Motor neuron (in vitro differentiated cells): Measurements from ENCODE around the gene LCN1. TPM values are rescaled to one million over a fixed set of nuclear protein-coding genes. Genes with fewer than 3 reads are reported as not detected.
A peak's percentile ranks its signal among the peaks of the same experiment; 100 is the strongest.

Experiments
- ATAC-seq, 8 experiments: fragments of 200-7000 bp; cut with Tn5 transposase; replicated peaks in 6 of 8; 2 replicates each; pipeline ENCODE4 v1.8.0; 2021; ENCODE audit warnings: mild to moderate bottlenecking in 8 of 8, moderate library complexity in 8 of 8
- H3K27ac ChIP-seq, 2 donors: fragments of 250-450 bp; sonication (Bioruptor Pico); 2 replicates each; pipeline ENCODE4 v1.9.0; 2021; ENCODE audit warnings: antibody characterized with exemption in 2 of 2, mild to moderate bottlenecking in 2 of 2, moderate library complexity in 1 of 2
- H3K4me1 ChIP-seq, 2 donors: fragments of 250-450 bp; sonication (Bioruptor Pico); replicated peaks in 1 of 2; 2 replicates each; pipeline ENCODE4 v1.6.1; 2021; ENCODE audit warnings: antibody characterized with exemption in 2 of 2, mild to moderate bottlenecking in 2 of 2, moderate library complexity in 1 of 2
- H3K4me3 ChIP-seq, 5 donors: fragments of 250-450 bp; sonication (Bioruptor Pico); 2 replicates each; pipeline ENCODE4 v1.9.0; 2021; ENCODE audit warnings: antibody characterized with exemption in 5 of 5, mild to moderate bottlenecking in 5 of 5, moderate library complexity in 4 of 5
- WGBS, 10 experiments: fragments of 450-650 bp; shearing (Covaris generic); methylation state at CpG; one replicate each; pipeline ENCODE4 v1.0.0; 2022; 5-methylcytosine and 5-hydroxymethylcytosine counted together
- in situ Hi-C, 9 experiments: fragments of 400-800 bp; cut with MboI; loops; one replicate each; pipeline ENCODE4 v1.15.0; 2021; ENCODE audit warnings: low sequenced_read_pairs in 9 of 9, low pct_unique_long_range_greater_than_20kb in 2 of 9; ENCODE audit not compliant: unreplicated experiment in 9 of 9
- total RNA-seq, 8 experiments: library from RNA; unstranded; fragments of 300-600 nt; gene quantifications; 2 replicates each; pipeline versions ENCODE4 v1.2.3 to v1.2.4, GENCODE V29; 2022

Gene LCN1
- total RNA-seq, 8 experiments from 2014 or later, result 10.3 TPM; not detected in 7

- no peaks in the 10 kb centered on the region for H3K4me1 ChIP-seq
- WGBS, 10 experiments, result 0 to 100% (median 73%) methylated on average over 2 to 4 of the region's 4 CpGs; no CpG with 5 or more reads in 3 of the 10 experiments
- in situ Hi-C loops, result no loop called here
- no peak overlapping the region for H3K27ac ChIP-seq
- peak in 2 of 8 experiments; percentile 18 to 43 for ATAC-seq
- no peak overlapping the region for H3K4me3 ChIP-seq
Observed at GRCh38 chr9:135491764-135492163, 29.5 kb upstream of the LCN1 start.

- Histone ChIP-seq H3K4me3 (no peak overlapping the region), H3K4me1 (no peaks in the 10 kb centered on the region), H3K27ac (no peak overlapping the region)
- no peak for ATAC-seq
- 50 to 100% (median 82%) methylated on average over 3 to 21 of the region's 27 CpGs; no CpG with 5 or more reads in 1 of the 10 experiments for WGBS, 10 experiments
- in situ Hi-C loops, result no loop called here
Observed at GRCh38 chr9:135492886-135493669, 28.2 kb upstream of the LCN1 start.

DNA sequence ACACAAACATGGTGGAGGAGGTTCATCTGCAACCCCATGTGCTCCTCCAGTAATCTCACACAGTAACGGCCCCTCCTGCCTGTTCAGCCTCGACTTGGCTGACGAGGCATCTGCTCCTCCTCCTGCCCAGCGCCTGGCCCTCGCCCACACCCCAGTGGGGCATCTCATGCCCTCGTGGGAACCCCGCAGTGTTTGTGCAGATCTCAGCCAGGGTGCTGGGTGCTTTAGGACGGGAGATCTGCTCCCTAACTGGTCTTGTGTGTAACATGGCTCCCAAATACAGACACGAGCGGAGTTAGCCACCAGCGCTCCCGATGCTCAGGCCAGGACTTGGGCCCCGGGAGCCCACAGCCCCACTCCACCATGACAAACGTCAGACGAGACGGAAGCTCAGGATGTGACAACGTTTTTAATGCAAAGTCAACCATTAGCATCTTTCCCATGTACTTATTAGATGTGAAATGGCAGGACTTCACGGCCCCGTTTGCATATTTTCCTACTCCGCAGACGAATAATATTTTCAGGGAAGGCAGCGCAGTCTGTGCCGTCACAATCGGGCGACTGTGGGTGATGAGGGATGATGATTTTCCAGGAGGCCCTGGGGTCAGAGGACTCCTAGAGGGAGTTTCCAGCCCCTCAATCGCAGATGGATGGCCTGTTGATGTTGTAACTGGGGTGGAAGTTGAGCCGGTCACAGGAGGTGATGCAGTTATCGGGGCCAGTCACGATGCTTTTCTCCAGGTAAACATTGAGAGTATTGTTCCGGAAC is 26.3 kb upstream of the LCN1 start:
- in situ Hi-C loops, result no loop called here
- Histone ChIP-seq H3K27ac (no peak overlapping the region), H3K4me1 (peaks cover 5 to 7% of the 10 kb centered on the region in 2 donors), H3K4me3 (no peak overlapping the region)
- ATAC-seq, result no peak
- 60 to 100% (median 83%) methylated on average over 2 to 24 of the region's 30 CpGs; no CpG with 5 or more reads in 2 of the 10 experiments for WGBS, 10 experiments

DNA sequence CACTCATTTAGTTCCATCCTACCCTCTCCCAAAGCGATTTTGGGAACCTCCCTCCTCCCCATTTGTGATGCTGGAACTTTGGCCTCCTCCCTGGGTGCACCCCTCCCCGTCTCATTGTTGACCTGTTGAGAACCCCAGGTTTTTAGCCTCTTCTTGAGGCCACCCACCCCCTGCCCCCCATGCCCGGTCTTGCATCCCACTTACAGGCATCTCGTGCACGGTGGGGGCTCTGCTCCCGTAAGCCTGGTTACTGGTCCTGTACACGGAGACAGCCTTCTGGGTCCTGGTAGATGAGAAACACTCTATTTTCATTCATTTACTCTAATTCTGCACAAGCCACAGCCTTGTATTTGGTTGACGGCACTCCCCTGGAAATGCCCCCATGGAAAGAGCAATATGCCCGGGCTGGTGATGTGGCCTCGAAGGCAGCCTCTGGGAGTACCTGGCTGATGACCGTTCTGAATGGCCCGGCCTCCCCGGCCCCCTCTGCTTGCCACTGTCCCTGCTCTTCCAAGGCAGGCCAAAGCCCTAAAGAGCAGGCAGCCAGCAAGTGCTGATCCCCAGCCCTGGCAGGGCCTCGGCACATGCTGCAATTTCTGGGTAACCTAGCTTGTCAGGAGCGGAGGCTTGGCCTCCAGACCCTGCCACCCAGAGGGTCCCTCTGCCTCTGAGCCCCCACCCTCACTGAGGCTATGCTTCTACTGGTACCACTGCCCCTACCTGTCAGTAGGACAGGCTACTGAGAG is 22.7 kb upstream of the LCN1 start:
- no peak for ATAC-seq
- Histone ChIP-seq H3K27ac (no peak overlapping the region), H3K4me1 (peaks cover 12 to 13% of the 10 kb centered on the region in 2 donors), H3K4me3 (no peak overlapping the region)
- WGBS, 10 experiments, result 72 to 100% (median 87%) methylated on average over 1 to 8 of the region's 15 CpGs; no CpG with 5 or more reads in 5 of the 10 experiments
- in situ Hi-C loops, result no loop called here

- peak; percentile 49 to 78 (median 74) for ATAC-seq
- H3K4me3 ChIP-seq, result peak overlapping the region; percentile 60 to 99 (median 95)
- 0% methylated on average over 3 of the region's 58 CpGs; no CpG with 5 or more reads in 9 of the 10 experiments for WGBS, 10 experiments
- H3K4me1 ChIP-seq, result peaks cover 12 to 13% of the 10 kb centered on the region in 2 donors
- H3K27ac ChIP-seq, result peak overlapping the region in 1 of 2 donors; percentile 90
- in situ Hi-C loops, result no loop called here
Observed at GRCh38 chr9:135499326-135500070, 21.7 kb upstream of the LCN1 start.

GRCh38 chr9:135500071-135500524 is 21.1 kb upstream of the LCN1 start:
- WGBS, 10 experiments, result 0 to 6% (median 0%) methylated on average over 2 to 6 of the region's 29 CpGs; no CpG with 5 or more reads in 7 of the 10 experiments
- H3K27ac ChIP-seq, result peak overlapping the region in 1 of 2 donors; percentile 90
- peaks cover 12 to 13% of the 10 kb centered on the region in 2 donors for H3K4me1 ChIP-seq
- peak overlapping the region; percentile 60 to 99 (median 95) for H3K4me3 ChIP-seq
- peak; percentile 12 to 69 (median 62) for ATAC-seq
- in situ Hi-C loops, result no loop called here

GRCh38 chr9:135500525-135501260 is 20.5 kb upstream of the LCN1 start, which contains the start of gene MRPS2:
TSS of gene MRPS2 (plus strand) at chr9:135500682. CDS start at chr9:135500711, 29 bp downstream.
- ATAC-seq, result peak; percentile 75 to 87 (median 84)
- in situ Hi-C loops, result no loop called here
- peaks cover 12 to 13% of the 10 kb centered on the region in 2 donors for H3K4me1 ChIP-seq
- WGBS, 10 experiments, result 0 to 1% methylated on average over 1 to 15 of the region's 92 CpGs; no CpG with 5 or more reads in 8 of the 10 experiments
- H3K4me3 ChIP-seq, result peak within 1 kb of the TSS; percentile 60 to 99 (median 95)
- H3K27ac ChIP-seq, result peak within 1 kb of the TSS; percentile 89 to 90

- H3K4me3 ChIP-seq, result peak overlapping the region; percentile 60 to 99 (median 95)
- no peak for ATAC-seq
- peaks cover 12 to 13% of the 10 kb centered on the region in 2 donors for H3K4me1 ChIP-seq
- peak overlapping the region; percentile 89 to 90 for H3K27ac ChIP-seq
- in situ Hi-C loops, result no loop called here
- 0 to 67% (median 29%) methylated on average over 2 to 7 of the region's 38 CpGs; no CpG with 5 or more reads in 5 of the 10 experiments for WGBS, 10 experiments
Observed at GRCh38 chr9:135501261-135502167, 19.7 kb upstream of the LCN1 start.

GRCh38 chr9:135502168-135502872 is 18.9 kb upstream of the LCN1 start:
- Histone ChIP-seq H3K4me1 (peaks cover 12 to 13% of the 10 kb centered on the region in 2 donors), H3K4me3 (peak overlapping the region in 1 of 5 donors; percentile 60), H3K27ac (no peak overlapping the region)
- 80 to 100% (median 86%) methylated on average over 1 to 2 of the region's 15 CpGs; no CpG with 5 or more reads in 6 of the 10 experiments for WGBS, 10 experiments
- in situ Hi-C loops, result no loop called here
- no peak for ATAC-seq

- in situ Hi-C loops, result no loop called here
- 17 to 100% (median 86%) methylated on average over 1 to 7 of the region's 16 CpGs; no CpG with 5 or more reads in 5 of the 10 experiments for WGBS, 10 experiments
- Histone ChIP-seq H3K4me3 (no peak overlapping the region), H3K4me1 (peaks cover 12 to 13% of the 10 kb centered on the region in 2 donors), H3K27ac (no peak overlapping the region)
- ATAC-seq, result no peak
Observed at GRCh38 chr9:135502873-135503321, 18.3 kb upstream of the LCN1 start.
